GM20000 (cell line): ENCODE results near the gene KCNJ11.

ENCODE experiments used
- DNase-seq: peaks from one replicate; pipeline ENCODE4 v3.0.0; 2012; ENCODE audit warnings: low spot score
- TF ChIP-seq, protein P1 (sequence below): IDR thresholded peaks from 2 replicates; pipeline ENCODE4 v1.5.1; 2012; ENCODE audit warnings: mild to moderate bottlenecking, control low read depth; ENCODE audit errors: extremely low read depth, missing control alignments

KCNJ11 gene

DNA sequence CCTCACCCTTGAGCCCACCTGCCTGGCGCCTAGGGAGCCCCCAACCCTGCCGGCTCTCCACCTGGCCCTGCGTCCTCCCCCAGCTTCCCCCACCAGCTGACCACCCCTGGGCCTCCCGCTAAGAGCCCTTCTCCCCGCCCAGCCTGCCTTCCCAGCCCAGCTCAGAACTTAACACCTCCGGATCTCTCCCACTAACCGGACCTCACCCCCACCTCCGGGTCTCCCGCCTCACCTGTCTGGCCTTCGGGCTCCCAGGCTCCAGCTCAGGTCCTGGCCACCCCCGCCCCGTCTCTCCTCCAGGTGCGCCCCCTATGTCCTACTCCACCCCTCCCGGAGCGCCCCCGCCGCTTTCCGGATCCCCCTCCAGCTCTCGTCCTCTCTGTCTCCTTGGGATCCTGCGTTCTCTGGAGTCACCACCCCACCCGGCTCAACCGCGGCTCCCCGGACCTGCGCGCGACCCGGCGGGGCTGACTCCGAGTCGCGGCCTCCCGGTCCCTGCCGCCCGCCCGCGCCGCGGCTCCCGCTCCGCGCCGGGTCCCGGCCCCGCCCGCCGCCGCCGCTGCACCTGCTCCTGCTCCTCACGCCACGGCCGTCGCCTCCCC is at the start of gene KCNJ11:
Gene KCNJ11, minus strand, starts transcription at position 51 of the 602 bp plus-strand sequence. CDS start 568 bp downstream, outside the sequence.
- TF ChIP-seq, protein P1, sequence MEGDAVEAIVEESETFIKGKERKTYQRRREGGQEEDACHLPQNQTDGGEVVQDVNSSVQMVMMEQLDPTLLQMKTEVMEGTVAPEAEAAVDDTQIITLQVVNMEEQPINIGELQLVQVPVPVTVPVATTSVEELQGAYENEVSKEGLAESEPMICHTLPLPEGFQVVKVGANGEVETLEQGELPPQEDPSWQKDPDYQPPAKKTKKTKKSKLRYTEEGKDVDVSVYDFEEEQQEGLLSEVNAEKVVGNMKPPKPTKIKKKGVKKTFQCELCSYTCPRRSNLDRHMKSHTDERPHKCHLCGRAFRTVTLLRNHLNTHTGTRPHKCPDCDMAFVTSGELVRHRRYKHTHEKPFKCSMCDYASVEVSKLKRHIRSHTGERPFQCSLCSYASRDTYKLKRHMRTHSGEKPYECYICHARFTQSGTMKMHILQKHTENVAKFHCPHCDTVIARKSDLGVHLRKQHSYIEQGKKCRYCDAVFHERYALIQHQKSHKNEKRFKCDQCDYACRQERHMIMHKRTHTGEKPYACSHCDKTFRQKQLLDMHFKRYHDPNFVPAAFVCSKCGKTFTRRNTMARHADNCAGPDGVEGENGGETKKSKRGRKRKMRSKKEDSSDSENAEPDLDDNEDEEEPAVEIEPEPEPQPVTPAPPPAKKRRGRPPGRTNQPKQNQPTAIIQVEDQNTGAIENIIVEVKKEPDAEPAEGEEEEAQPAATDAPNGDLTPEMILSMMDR = no peak
- no peak for DNase-seq

DNA sequence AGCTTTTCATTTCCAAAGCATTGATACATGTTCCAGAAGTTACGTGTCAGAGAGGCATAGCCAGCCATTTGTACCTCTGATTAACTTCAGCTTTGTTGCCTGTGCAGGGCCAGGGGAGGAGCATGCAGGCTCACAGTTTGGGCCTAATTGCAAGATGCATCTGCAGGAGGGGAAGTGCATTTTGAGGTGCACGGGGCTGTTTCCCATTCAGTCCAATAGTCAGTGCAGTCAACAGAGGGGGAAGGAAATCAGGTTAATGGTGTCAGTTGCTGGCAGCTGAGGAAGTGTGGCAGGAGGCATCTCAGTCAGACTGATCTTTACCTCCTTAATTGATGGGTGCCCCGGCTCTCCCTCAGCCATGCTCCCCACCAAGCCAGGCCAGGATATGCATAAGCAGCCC is 48.9 kb upstream of the KCNJ11 start:
- TF ChIP-seq, protein P1 = no peak
- no peak for DNase-seq

DNA sequence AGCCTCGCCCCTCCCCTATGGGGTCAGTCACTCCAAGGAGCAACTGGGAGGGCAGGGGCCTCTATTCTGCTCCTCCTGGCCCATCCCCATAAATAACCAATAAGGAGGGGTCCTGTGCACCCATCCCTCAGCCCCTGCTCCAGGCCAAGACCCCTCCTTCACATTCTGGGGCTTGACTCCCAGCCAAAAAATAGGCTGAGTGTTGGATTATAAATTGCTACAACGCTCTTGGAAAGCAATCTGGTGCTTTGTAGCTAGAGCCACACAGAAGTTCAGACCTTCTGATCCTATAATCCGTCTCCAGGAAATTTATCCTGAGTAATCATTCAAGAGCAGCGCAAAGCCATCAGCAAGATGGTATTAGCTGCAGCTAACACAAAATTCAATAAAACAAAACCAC is 45.6 kb upstream of the KCNJ11 start:
- TF ChIP-seq, protein P1 = no peak
- no peak for DNase-seq

DNA sequence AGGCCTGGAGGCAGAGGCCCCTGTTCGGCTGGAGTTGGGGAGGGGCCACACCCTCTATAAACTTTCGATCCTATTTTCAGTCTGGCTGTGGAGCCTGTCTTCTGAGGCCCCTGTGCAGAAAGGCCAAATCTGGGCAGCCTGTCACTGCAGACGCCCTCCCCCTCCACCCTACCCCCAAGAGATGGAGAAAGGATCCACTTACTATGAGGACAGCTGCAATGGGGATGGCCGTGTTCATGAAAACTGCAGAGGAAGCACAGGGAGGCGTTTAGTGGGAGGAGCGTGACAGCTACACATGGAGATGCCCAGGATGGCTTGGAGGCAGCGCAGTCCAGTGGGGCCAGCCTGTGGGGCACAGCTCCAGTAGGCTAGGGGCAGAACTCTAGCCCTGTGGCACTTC is 43.5 kb upstream of the KCNJ11 start:
- no peak for DNase-seq
- TF ChIP-seq, protein P1 = no peak

DNA sequence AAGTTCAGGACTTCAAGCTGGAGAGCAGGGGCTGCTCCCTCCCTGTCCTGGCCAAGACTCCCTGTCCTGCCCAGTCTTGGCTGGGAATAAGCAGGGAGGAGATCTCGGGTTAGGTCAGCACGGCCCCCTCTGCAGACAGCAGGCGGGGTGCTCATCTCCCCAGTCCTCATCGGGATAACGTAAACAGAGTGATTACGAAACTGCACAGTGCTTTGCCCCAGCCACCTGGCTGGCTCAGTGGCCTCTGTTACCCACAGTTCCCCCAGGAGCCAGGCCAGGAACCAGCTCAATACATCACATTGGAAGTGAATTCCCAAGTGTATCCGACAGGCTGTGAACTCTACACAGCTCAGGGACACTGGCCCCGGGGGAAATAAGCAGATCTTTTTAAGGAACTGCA is 42.7 kb upstream of the KCNJ11 start:
- TF ChIP-seq, protein P1 = no peak
- DNase-seq = no peak

DNA sequence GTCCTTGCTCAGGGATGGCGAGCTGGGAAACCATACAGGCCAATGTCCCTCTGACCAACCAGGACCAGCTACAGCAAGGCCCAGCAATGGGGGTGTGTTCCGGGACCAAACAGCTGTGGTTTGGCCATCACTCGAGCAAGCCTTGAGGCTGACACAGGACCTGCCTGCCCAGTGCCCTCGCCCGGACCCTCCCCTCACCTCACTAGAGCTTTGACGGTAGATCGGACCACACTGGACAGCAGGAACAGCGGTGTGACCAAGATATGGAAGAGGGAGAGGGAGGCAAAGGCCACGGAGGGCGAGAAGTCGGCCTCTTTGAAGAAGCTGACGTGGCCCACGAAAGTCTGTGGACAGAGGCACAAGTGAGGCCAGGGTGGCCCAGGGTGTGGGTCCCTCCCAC is 42.2 kb upstream of the KCNJ11 start:
- no peak for DNase-seq
- TF ChIP-seq, protein P1 = no peak

DNA sequence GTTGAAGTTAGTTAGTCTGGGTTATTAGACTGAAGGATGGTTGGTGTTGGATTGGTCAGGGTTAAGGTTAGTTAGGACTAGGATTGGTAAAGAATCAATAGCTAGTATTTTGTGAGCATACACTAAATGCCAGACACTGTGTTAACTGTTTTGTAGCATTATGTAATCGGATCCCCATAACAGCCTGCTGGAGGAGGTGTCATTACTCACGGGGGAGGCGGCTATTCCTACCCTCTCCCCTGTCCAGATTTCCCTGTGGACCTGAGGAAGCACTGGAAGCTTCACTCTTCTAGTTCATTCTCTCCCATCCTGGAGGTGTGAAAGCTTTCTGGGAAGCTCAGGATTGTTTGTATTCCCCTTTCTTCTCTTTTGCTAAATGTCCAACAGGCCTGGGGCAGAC is 40.5 kb upstream of the KCNJ11 start:
- DNase-seq = no peak
- TF ChIP-seq, protein P1 = no peak
